GM19395 (cell line): ENCODE data around the gene SGPL1.
"Not testable (repeated sequence)": the region's sequence is repeated elsewhere in the genome, so short reads cannot be mapped to it uniquely, and the experiment has no call there.

Experiments
- ATAC-seq: cut with Tn5 transposase; IDR thresholded peaks from one replicate; pipeline ENCODE4 v1.9.1; 2021; ENCODE audit warnings: mild to moderate bottlenecking, moderate library complexity; ENCODE audit not compliant: unreplicated experiment

SGPL1 gene

GRCh38 chr10:70837660-70838059 lies 21.9 kb downstream of the SGPL1 start:
- no peak for ATAC-seq

DNA sequence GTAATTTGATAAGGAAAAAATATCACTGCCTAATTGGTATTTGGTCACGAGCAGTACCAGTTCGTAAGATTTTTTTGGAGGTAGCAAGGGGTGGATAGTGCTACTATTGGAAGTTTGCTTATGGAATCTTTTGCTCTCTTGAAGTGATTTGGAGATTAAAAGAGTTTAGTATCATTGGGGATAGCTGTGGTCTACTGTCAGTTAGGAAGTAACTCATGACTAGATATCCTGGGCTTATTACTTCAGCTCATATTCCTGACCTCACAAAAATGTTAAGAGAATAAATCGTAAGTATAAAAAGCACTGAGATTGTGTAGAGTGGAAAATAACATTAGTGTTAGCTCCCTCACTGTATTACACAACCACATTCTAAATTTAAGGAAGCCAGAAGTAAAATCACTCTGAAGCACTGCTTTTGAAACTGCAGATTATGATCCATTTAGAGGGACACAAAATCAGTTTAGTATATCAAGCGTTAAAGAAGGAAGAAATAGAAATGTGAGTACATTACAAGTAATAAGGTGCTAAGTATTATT lies 22.6 kb downstream of the SGPL1 start:
- no peak for ATAC-seq

- no peak for ATAC-seq
These were observed 25.1 kb downstream of the SGPL1 start for GRCh38 chr10:70840836-70841235.

GRCh38 chr10:70843333-70843732 lies 27.6 kb downstream of the SGPL1 start:
- ATAC-seq, result no peak

- ATAC-seq, result no peak
These were observed 28.2 kb downstream of the SGPL1 start for GRCh38 chr10:70843776-70844489.

DNA sequence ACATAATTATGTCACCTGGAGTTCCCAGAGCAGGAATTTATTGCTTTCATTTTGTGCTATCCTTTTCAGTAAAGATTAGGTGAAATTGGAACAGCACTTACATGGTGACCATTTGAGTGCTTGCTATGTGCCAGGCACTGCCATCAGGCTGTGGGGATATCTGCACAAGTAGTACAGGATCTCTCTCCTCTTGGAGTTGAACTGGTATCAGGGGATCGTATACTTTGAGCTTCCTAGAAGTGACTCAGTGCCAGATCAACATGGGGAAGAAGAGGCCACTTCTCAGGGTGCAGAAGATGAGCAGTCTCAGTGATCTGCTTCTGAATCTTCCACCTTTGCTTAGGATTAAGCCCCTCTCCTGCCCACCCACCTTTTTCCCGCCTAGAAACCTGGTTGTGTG lies 29.5 kb downstream of the SGPL1 start:
- ATAC-seq, result no peak

- ATAC-seq, result no peak
These were observed 30.1 kb downstream of the SGPL1 start for GRCh38 chr10:70845816-70846215.

- ATAC-seq, result no peak
These were observed 31.0 kb downstream of the SGPL1 start for GRCh38 chr10:70846795-70847194.

DNA sequence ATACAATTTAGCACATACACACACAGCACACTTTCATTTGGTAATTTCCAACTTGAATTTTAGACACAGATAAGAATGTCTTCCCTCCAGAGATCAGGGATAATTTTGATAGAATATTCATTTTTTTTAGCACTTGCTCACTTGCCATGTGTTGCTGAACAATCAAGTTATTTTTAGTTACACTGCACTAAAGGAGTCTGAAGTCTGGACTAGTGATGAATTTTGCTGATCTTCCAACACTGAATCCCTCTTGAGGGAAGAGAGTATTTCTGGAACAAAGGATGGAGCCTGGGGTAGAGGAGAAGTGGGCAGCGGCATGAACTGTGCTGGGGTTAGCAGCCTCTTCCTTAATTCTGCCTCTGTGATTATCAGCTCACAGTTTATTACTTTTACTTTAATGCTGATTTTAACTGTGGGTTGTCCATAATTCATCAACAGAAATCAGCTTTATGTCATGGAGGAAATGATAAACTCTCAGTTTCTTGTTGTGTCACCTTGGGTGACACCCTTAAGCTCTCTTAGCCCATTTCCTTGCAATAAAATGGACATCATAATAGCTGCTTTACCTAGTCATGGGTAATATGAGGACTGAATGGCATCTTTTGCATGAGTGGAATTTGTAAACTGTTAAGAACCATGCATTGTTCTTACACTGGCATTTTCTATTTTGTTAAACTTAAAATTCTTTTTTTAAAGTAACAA lies 32.1 kb downstream of the SGPL1 start:
- ATAC-seq, result no peak

- ATAC-seq, result no peak
These were observed 33.9 kb downstream of the SGPL1 start for GRCh38 chr10:70849582-70850016.

GRCh38 chr10:70850097-70850496 lies 34.3 kb downstream of the SGPL1 start:
- ATAC-seq, result no peak

- ATAC-seq, result no peak
These were observed 36.1 kb downstream of the SGPL1 start for GRCh38 chr10:70851597-70852475.

GRCh38 chr10:70853038-70853437 lies 37.3 kb downstream of the SGPL1 start:
- ATAC-seq, result no peak

GRCh38 chr10:70853457-70853856 lies 37.7 kb downstream of the SGPL1 start:
- ATAC-seq, result no peak

DNA sequence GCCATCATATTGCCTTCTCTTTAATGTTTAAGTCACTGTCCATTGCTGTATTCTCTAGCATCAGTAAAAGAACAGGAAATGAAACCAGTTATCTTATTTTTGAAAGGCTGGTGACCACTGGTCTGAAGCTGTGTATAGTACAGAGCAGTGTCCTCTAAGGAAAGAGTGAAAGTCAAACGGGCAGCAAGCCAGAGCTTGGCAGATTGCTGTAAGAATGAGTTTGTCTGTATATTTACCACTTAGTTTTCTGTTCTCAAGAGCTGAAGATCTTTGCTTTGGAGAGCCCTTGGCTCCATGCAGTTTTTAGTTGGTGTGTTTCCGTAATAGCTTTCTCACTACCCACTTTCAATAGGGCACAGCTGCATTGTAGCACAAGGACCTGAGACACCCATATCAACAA lies 40.7 kb downstream of the SGPL1 start:
- ATAC-seq, result peak; percentile 50

GRCh38 chr10:70858759-70859158 lies 43.0 kb downstream of the SGPL1 start:
- ATAC-seq, result no peak

DNA sequence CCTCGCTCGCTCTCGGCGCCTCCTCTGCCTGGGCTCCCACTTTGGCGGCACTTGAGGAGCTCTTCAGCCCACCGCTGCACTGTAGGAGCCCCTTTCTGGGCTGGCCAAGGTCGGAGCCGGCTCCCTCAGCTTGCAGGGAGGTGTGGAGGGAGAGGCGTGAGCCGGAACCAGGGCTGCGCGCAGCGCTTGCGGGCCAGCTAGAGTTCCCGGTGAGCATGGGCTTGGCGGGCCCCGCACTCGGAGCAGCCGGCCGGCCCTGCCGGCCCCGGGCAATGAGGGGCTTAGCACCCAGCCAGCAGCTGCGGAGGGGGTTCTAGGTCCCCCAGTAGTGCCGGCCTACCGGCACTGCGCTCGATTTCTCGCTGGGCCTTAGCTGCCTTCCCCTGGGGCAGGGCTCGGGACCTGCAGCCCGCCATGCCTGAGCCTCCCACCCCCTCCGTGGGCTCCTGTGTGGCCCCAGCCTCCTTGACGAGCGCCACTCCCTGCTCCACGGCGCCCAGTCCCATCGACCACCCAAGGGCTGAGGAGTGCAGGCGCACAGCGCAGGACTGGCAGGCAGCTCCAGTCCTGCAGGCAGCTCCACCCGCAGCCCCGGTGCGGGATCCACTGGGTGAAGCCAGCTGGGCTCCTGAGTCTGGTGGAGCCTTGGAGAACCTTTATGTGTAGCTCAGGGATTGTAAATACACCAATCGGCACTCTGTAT lies 45.9 kb downstream of the SGPL1 start:
- not testable (repeated sequence) for ATAC-seq

DNA sequence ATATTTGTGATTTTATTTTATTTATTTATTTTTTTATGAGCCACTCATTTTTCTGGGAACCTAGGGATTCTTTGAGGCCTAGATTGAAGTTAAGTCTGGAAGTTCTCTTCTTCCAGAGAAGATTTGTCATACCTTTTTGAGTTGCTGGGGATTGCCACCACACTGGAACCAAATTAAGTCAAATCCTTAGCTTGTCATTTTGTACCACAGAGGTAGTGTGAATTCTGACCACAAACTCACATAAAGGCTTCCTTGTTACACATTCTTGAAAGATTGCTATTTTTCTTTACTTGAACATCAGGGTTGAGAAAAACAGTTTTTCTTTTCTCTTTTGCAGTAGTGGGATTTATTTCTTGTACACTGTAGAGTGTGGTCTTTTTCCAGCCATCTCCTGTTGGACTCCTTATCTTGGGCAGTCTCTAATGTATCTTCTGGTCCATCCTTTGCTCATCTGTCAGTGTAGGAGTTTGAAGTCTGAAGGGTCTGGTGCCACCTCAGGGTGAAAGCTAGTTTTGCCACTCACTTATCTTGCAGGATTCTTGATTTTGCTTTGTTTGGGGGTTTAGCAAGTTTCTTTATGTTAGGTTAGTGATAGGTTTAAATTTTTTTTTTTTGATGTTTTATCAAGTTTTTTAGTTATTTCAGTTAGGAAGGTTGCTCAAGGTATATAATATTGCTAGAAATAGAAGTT lies 47.9 kb downstream of the SGPL1 start:
- ATAC-seq, result no peak

- ATAC-seq, result no peak
These were observed 49.2 kb downstream of the SGPL1 start for GRCh38 chr10:70864935-70865334.

DNA sequence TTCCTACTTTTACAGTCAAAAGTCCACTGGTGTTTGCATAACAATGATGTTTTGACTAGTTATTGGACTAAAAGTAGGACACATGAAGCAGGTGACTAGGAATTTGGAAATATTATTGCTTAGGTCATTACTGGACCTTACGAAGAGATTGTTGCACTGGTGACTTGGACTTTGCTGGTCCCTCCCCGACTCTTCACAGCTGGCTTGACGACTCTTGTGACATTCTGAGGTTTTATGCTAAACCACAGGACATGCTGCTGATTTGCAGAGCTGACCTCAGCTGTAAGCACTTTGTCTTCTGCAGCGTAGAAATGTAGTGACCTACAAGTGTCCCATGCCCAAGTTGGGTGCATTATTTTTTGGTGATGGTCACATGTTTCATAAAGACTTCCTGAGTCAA lies 50.7 kb downstream of the SGPL1 start:
- ATAC-seq, result no peak
